Measurements from ENCODE around the gene PTPRT. TPM values are rescaled to one million over a fixed set of nuclear protein-coding genes. Genes with fewer than 3 reads are reported as not detected.

Gene PTPRT
- total and polyA plus RNA-seq, 2 of the 13 experiments (the other 11 are each of a cell fraction or from before 2014, with no cell fraction given): under 0.01 to 0.09 TPM

DNA sequence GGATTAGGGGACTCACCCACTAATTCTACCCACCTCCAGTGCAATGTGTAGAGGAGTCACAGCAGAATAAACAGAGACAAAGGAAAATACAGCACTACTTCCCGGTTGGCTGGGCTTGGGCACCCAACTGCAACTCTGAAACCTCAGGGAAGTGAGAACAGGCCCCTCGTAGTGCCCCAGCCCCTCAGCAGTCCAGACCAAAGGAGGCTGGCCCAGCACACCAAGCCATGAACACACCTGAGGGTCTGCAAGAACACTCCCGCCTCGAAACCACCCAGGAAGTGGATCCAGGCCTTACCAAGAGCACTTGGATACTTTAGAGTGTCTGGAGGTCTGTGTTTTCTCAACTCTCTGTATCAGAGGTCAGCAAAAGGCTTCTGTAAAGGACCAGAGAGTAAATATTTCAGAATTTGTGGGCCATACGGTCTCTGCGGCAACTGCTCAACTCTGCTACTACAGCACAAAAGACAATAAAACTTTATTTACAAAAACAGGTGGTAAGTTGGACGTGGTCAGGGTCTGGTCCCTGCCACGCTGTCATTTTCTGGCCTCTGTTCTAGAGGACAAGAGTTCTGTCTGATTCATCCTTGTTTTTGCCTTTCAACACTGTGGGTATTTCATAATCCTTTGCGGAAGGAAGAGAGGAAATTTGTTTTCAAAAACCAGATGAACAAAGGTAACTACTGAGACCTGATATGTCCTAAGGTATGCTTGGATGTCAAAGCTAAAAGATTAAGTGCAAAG lies 154.6 kb downstream of the PTPRT start (continued):
- TF ChIP-seq, protein P1, sequence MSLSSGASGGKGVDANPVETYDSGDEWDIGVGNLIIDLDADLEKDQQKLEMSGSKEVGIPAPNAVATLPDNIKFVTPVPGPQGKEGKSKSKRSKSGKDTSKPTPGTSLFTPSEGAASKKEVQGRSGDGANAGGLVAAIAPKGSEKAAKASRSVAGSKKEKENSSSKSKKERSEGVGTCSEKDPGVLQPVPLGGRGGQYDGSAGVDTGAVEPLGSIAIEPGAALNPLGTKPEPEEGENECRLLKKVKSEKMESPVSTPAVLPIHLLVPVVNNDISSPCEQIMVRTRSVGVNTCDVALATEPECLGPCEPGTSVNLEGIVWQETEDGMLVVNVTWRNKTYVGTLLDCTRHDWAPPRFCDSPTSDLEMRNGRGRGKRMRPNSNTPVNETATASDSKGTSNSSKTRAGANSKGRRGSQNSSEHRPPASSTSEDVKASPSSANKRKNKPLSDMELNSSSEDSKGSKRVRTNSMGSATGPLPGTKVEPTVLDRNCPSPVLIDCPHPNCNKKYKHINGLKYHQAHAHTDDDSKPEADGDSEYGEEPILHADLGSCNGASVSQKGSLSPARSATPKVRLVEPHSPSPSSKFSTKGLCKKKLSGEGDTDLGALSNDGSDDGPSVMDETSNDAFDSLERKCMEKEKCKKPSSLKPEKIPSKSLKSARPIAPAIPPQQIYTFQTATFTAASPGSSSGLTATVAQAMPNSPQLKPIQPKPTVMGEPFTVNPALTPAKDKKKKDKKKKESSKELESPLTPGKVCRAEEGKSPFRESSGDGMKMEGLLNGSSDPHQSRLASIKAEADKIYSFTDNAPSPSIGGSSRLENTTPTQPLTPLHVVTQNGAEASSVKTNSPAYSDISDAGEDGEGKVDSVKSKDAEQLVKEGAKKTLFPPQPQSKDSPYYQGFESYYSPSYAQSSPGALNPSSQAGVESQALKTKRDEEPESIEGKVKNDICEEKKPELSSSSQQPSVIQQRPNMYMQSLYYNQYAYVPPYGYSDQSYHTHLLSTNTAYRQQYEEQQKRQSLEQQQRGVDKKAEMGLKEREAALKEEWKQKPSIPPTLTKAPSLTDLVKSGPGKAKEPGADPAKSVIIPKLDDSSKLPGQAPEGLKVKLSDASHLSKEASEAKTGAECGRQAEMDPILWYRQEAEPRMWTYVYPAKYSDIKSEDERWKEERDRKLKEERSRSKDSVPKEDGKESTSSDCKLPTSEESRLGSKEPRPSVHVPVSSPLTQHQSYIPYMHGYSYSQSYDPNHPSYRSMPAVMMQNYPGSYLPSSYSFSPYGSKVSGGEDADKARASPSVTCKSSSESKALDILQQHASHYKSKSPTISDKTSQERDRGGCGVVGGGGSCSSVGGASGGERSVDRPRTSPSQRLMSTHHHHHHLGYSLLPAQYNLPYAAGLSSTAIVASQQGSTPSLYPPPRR (CRISPR knock-in tag; IDR thresholded peaks at IDR 0.05; ENCODE audit: borderline replicate concordance): no peak
- TF ChIP-seq TCF7L2 (IDR thresholded peaks at IDR 0.05; ENCODE audit: low read depth, low read length): no peak
- TF ChIP-seq, protein P2, sequence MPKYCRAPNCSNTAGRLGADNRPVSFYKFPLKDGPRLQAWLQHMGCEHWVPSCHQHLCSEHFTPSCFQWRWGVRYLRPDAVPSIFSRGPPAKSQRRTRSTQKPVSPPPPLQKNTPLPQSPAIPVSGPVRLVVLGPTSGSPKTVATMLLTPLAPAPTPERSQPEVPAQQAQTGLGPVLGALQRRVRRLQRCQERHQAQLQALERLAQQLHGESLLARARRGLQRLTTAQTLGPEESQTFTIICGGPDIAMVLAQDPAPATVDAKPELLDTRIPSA (CRISPR knock-in tag; IDR thresholded peaks at IDR 0.05; ENCODE audit: borderline replicate concordance): no peak
- TF ChIP-seq, protein P3, sequence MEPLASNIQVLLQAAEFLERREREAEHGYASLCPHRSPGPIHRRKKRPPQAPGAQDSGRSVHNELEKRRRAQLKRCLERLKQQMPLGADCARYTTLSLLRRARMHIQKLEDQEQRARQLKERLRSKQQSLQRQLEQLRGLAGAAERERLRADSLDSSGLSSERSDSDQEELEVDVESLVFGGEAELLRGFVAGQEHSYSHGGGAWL (CRISPR knock-in tag; IDR thresholded peaks at IDR 0.05): no peak
- no peak for TF ChIP-seq ZNF101 (CRISPR knock-in tag; IDR thresholded peaks at IDR 0.05; ENCODE audit: borderline replicate concordance, low read depth)
- TF ChIP-seq ZMYM2 (CRISPR knock-in tag; IDR thresholded peaks at IDR 0.05): no peak
- TF ChIP-seq SOX13 (IDR thresholded peaks at IDR 0.05): no peak
- TF ChIP-seq SOX13 (CRISPR knock-in tag; conservative IDR thresholded peaks at IDR 0.05 in 1 of 2, IDR thresholded peaks at IDR 0.05 in 1 of 2): 0 out of 4 replicates have a peak, but pooled peaks of 1 of the 2 experiments have one; percentile 20
- TF ChIP-seq TBX2 (CRISPR knock-in tag; IDR thresholded peaks at IDR 0.05; ENCODE audit: borderline replicate concordance): no peak
- TF ChIP-seq PAWR (CRISPR knock-in tag; IDR thresholded peaks at IDR 0.05; ENCODE audit: borderline replicate concordance): no peak
- no peak for TF ChIP-seq CHD2 (IDR thresholded peaks at IDR 0.05; ENCODE audit: low read depth, low read length)
- no peak; the same call in 1 of the 2 replicates for TF ChIP-seq ZBTB26 (CRISPR knock-in tag; IDR thresholded peaks at IDR 0.05; ENCODE audit: borderline replicate concordance)
- TF ChIP-seq, protein P4, sequence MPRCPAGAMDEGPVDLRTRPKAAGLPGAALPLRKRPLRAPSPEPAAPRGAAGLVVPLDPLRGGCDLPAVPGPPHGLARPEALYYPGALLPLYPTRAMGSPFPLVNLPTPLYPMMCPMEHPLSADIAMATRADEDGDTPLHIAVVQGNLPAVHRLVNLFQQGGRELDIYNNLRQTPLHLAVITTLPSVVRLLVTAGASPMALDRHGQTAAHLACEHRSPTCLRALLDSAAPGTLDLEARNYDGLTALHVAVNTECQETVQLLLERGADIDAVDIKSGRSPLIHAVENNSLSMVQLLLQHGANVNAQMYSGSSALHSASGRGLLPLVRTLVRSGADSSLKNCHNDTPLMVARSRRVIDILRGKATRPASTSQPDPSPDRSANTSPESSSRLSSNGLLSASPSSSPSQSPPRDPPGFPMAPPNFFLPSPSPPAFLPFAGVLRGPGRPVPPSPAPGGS (CRISPR knock-in tag; IDR thresholded peaks at IDR 0.05): no peak
- no peak for TF ChIP-seq ZNF383 (CRISPR knock-in tag; IDR thresholded peaks at IDR 0.05; ENCODE audit: borderline replicate concordance)
- TF ChIP-seq ZC3H4 (CRISPR knock-in tag; IDR thresholded peaks at IDR 0.05; ENCODE audit: borderline replicate concordance): no peak
- no peak for TF ChIP-seq HMGA1 (CRISPR knock-in tag; conservative IDR thresholded peaks at IDR 0.05)
- no peak for TF ChIP-seq ZNF124 (CRISPR knock-in tag; IDR thresholded peaks at IDR 0.05)
- no peak for TF ChIP-seq ZNF703 (CRISPR knock-in tag; IDR thresholded peaks at IDR 0.05; ENCODE audit: borderline replicate concordance)
- TF ChIP-seq ZNF501 (CRISPR knock-in tag; IDR thresholded peaks at IDR 0.05): 0 out of 2 replicates have a peak, but pooled peaks have one; percentile 22
- no peak for TF ChIP-seq ZFP62 (CRISPR knock-in tag; IDR thresholded peaks at IDR 0.05)
